MCF 10A (cell line): ENCODE measurements around the gene RARG. TPM values are rescaled to one million over a fixed set of nuclear protein-coding genes. Genes with fewer than 3 reads are reported as not detected.

Experiments used
- BruUV-seq: library from RNA; stranded (reverse); fragments of 400-500 nt; replicated peaks from 2 replicates; lab custom pipeline; 2021; lab: Mats Ljungman, UMichigan
- CTCF ChIA-PET: fragments of 300-600 bp; sonication (Branson Sonifier 250); formaldehyde crosslinking; extraction: SDS; loops from one replicate; lab custom pipeline; 2021; ENCODE audit warnings: antibody characterized with exemption, inconsistent platforms; lab: Yijun Ruan, JAX
- POLR2A ChIA-PET: fragments of 300-600, 350-650 bp; sonication (Branson Sonifier 250); formaldehyde crosslinking; extraction: SDS; loops from one replicate; lab custom pipeline; 2020; ENCODE audit warnings: antibody characterized with exemption, inconsistent platforms; lab: Yijun Ruan, JAX
- DNase-seq: peaks from one replicate; pipeline ENCODE4 v3.0.0-alpha.2; 2018; ENCODE audit not compliant: unreplicated experiment
- H3K27ac Mint-ChIP-seq: one replicate; pipeline ENCODE4 v1.8.0; 2022; ENCODE audit warnings: mild to moderate bottlenecking, low read depth, mixed read lengths; ENCODE audit not compliant: unreplicated experiment
- H3K27me3 Mint-ChIP-seq: one replicate; pipeline ENCODE4 v1.8.0; 2022; ENCODE audit warnings: mixed read lengths; ENCODE audit not compliant: insufficient read depth, unreplicated experiment
- H3K36me3 Mint-ChIP-seq: one replicate; pipeline ENCODE4 v1.8.0; 2022; ENCODE audit warnings: mild to moderate bottlenecking, moderate library complexity, mixed read lengths; ENCODE audit not compliant: insufficient read depth, unreplicated experiment
- H3K4me1 Mint-ChIP-seq: one replicate; pipeline ENCODE4 v1.8.0; 2022; ENCODE audit warnings: mixed read lengths; ENCODE audit not compliant: insufficient read depth, unreplicated experiment
- H3K4me3 Mint-ChIP-seq: one replicate; pipeline ENCODE4 v1.8.0; 2022; ENCODE audit warnings: mild to moderate bottlenecking, moderate library complexity, mixed read lengths; ENCODE audit not compliant: unreplicated experiment
- H3K9me3 Mint-ChIP-seq: one replicate; pipeline ENCODE4 v1.8.0; 2022; ENCODE audit warnings: mixed read lengths; ENCODE audit not compliant: unreplicated experiment
- intact Hi-C: fragments of 100-400 bp; cut with micrococcal nuclease; formaldehyde crosslinking; loops from 2 replicates; pipeline ENCODE4 v1.14.1; 2022
- total RNA-seq: library from RNA; stranded (reverse); gene quantifications from 2 replicates; pipeline ENCODE4 v1.2.3, GENCODE V29; 2022
- TF ChIP-seq, protein P1 (sequence below): fragments of 200-600 bp; IDR thresholded peaks from one replicate; pipeline ENCODE4 v1.8.0; 2022; ENCODE audit warnings: antibody characterized with exemption, mild to moderate bottlenecking; ENCODE audit not compliant: unreplicated experiment

RARG gene
- total RNA-seq, 1 experiment from 2014 or later = 43.7 TPM

- POLR2A ChIA-PET = interaction anchor here (0.6 to 2.8 kb wide), 3 partner anchors 38 to 74 kb away, joined by 3 to 16 read pairs (median 5); partner anchors contain the start of gene ESPL1
- Mint-ChIP-seq H3K27ac (peak overlapping the region; percentile 47), H3K4me1 (peaks cover 33% of the 10 kb centered on the region), H3K36me3 (peaks cover 42% of the 10 kb centered on the region), H3K27me3 (no peaks in the 10 kb centered on the region), H3K9me3 (no peaks in the 10 kb centered on the region), H3K4me3 (no peak overlapping the region)
- intact Hi-C loops = loop anchor here (5.0 kb wide), 1 partner anchor 53 kb away; the partner anchor contains the start of gene ESPL1
- BruUV-seq = no TSS peak
- TF ChIP-seq, protein P1, sequence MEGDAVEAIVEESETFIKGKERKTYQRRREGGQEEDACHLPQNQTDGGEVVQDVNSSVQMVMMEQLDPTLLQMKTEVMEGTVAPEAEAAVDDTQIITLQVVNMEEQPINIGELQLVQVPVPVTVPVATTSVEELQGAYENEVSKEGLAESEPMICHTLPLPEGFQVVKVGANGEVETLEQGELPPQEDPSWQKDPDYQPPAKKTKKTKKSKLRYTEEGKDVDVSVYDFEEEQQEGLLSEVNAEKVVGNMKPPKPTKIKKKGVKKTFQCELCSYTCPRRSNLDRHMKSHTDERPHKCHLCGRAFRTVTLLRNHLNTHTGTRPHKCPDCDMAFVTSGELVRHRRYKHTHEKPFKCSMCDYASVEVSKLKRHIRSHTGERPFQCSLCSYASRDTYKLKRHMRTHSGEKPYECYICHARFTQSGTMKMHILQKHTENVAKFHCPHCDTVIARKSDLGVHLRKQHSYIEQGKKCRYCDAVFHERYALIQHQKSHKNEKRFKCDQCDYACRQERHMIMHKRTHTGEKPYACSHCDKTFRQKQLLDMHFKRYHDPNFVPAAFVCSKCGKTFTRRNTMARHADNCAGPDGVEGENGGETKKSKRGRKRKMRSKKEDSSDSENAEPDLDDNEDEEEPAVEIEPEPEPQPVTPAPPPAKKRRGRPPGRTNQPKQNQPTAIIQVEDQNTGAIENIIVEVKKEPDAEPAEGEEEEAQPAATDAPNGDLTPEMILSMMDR = no peak
- CTCF ChIA-PET = interaction anchor here (0.5 to 9.3 kb wide), 25 partner anchors 11 to 295 kb away, joined by 3 to 275 read pairs (median 5); partner anchors contain the start of genes AAAS, ESPL1 and PFDN5
- no peak for DNase-seq
Observed at GRCh38 chr12:53214221-53214620, 17.8 kb downstream of the RARG start.

- DNase-seq = peak; percentile 72
- no TSS peak for BruUV-seq
- ChIA-PET CTCF (interaction anchor here (0.5 to 9.3 kb wide), 29 partner anchors 11 to 610 kb away, joined by 3 to 275 read pairs (median 4); partner anchors contain the start of genes AAAS, ESPL1 and PFDN5), POLR2A (interaction anchor here (0.7 to 2.8 kb wide), 3 partner anchors 38 to 73 kb away, joined by 4 to 16 read pairs (median 5); a partner anchor contains a TSS)
- H3K9me3 Mint-ChIP-seq = no peaks in the 10 kb centered on the region
- H3K27ac Mint-ChIP-seq = no peak overlapping the region
- no peaks in the 10 kb centered on the region for H3K27me3 Mint-ChIP-seq
- H3K4me3 Mint-ChIP-seq = no peak overlapping the region
- H3K4me1 Mint-ChIP-seq = peaks cover 24% of the 10 kb centered on the region
- peaks cover 39% of the 10 kb centered on the region for H3K36me3 Mint-ChIP-seq
- intact Hi-C loops = loop anchor here (1.0 to 5.0 kb wide), 3 partner anchors 38 to 74 kb away; partner anchors contain the start of gene ESPL1
- TF ChIP-seq, protein P1 = peak; percentile 93
Observed at GRCh38 chr12:53213348-53213747, 18.7 kb downstream of the RARG start.

DNA sequence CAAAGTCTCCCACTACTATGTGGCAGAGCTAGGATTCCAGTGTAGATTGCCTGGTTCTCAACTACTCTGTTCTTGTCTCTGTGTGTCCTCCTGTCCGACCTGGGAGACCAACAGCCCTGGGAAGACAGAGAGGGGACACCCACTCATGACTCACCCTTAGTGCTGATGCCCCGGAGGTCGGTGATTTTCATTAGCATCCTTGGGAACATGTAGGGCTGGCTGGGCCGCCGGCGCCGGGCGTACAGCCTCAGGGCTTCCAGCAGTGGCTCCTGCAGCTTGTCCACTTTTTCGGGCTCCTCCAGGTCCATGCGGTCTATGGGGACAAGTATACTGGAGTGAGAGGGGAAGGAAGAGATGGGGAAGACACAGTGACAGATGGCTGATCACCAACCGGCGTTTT lies 19.1 kb downstream of the RARG start:
- POLR2A ChIA-PET = interaction anchor here (0.7 to 2.8 kb wide), 4 partner anchors 39 to 82 kb away, joined by 3 to 16 read pairs (median 4); partner anchors contain the start of gene PFDN5
- no TSS peak for BruUV-seq

More for the DNA sequence above, 19.1 kb downstream of the RARG start:
- no peak overlapping the region for H3K27ac Mint-ChIP-seq
- no peaks in the 10 kb centered on the region for H3K27me3 Mint-ChIP-seq
- H3K9me3 Mint-ChIP-seq = no peaks in the 10 kb centered on the region
- intact Hi-C loops = loop anchor here (1.0 to 5.0 kb wide), 3 partner anchors 38 to 74 kb away; partner anchors contain the start of gene ESPL1
- CTCF ChIA-PET = interaction anchor here (0.5 to 9.3 kb wide), 16 partner anchors 10 to 295 kb away, joined by 3 to 275 read pairs (median 4); partner anchors contain the start of genes AAAS, ESPL1 and PFDN5
- peaks cover 20% of the 10 kb centered on the region for H3K4me1 Mint-ChIP-seq
- TF ChIP-seq, protein P1 = no peak
- H3K4me3 Mint-ChIP-seq = no peak overlapping the region
- no peak for DNase-seq
- peaks cover 39% of the 10 kb centered on the region for H3K36me3 Mint-ChIP-seq
